HG02884 (cell line): Measurements from ENCODE around the gene TMX1.

ENCODE experiments used
- ATAC-seq: cut with Tn5 transposase; IDR thresholded peaks from one replicate; pipeline ENCODE4 v1.9.1; 2021; ENCODE audit warnings: mild to moderate bottlenecking, moderate library complexity; ENCODE audit not compliant: unreplicated experiment

The TMX1 gene

DNA sequence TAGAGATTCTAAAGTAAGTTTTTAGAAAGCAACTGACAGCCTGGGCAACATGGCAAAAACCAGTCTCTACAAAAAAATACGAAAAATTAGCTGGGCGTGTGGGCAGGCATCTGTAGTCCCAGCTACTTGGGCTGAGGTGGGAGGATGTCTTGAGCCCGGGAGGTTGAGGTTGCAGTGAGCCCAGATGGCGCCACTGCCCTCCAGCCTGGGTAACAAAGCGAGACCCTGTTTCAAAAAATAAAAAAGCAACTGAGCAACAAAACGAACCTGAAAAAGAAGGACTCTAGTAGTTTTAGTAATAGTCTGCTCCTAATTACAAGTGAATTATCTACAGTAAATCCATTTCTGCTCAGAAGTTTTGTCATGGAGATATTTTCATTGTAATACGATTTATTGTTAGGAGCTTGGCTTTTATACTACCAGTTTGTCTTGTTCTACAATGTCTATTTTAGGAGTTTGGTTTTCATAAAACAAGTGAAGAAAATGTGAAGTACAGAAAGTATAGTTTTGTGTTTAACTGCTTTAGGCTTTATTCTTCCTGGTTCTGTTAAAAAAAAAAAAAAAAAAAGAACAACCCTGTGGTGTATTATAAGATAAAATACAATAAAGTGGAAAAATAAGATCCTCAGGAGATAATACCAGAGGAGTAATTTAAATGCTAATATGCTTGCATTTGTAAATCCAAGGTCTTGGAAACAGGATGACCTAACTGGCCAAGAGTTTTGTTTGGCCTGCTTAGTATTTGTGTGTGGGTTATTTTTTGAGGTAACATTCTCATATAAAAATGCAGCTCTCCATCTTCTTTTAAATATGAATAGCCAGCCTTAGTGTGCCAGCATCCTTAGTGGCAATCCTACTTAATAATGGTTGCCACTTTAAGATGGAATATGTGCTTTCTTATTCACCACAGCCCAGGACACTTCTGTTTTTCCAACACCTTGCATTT is 2.8 kb downstream of the TMX1 start:
- no peak for ATAC-seq

DNA sequence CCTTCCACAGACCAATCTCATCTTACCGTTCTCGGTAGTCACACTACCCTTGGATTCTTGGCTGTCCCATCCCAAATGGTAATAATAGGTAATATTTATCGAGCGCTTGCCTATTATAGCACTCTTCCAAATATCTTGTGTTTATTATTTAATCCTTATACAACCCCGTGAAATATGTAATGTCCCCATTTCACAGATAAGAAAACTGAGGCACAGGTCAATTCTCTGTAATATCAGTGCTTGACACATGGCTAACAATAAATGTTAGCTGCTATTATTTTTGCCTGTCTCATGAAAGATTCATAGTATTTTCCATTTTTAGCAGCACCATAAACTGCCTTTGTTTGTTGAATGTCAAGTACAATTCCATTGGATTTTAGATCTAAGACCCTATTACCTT is 4.5 kb downstream of the TMX1 start:
- ATAC-seq = no peak

DNA sequence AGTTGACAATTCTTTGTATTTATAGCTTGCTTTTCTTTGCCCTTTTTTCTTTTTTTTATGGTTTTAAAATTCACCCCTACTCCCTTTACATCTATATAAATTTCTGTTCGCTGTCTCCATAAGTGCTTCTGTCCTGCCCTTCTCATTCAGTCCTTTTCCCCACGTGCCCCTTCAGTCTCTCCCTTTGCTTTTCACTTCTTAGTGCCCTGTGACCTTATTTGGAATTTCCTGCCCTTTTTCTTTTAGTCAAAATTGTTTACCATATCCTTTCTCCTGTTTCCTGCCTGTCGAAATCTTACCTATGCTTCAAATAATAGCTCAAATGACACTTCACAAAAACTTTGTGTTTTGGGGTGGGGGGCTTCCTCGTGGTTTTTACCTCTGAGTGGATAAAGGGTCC is 6.0 kb downstream of the TMX1 start:
- ATAC-seq = no peak

DNA sequence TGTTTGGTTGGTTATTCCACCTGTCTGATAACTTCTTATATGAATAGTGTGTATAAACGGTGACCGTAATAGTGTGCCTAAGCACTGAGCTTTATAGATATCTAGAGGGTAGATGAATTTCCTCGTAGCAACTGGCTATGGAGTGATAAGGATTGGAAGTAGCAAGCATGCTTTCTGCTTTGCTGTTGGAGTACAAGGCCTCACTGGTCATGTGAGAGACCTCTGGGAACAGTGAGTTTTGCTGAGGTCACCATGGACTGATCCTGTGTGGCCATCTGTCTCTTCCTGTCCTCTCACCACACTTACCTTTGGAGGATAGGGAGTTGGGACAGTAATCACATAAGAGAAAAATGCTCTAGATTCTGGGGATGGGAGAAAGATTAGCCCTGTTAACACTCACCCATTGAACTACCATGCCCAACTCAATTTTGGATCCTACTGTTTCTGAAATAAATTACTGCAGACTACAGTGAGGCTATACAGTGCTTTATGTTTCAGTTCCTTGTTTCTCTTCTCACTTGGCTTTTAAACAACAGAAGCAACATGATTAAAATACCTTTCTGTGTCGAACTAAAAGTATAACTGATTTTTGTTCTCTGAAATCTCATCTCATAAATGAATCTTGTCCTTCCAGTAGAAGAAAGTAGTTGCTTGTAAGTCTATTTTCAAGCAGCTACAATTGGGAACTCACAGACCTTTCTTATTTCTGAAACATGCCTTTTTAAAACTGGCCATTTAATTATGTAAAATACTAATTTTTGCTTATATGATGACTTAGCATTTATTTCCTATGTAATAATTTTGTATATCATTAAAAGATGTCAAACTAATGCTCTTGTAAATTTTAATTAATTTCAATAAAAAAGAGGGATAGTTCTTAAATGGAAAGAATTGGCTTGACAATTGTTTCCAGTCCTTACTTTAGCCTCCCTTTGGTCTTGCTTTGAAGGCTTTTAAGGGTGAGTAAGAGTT is 8.3 kb downstream of the TMX1 start:
- ATAC-seq = peak; percentile 91

DNA sequence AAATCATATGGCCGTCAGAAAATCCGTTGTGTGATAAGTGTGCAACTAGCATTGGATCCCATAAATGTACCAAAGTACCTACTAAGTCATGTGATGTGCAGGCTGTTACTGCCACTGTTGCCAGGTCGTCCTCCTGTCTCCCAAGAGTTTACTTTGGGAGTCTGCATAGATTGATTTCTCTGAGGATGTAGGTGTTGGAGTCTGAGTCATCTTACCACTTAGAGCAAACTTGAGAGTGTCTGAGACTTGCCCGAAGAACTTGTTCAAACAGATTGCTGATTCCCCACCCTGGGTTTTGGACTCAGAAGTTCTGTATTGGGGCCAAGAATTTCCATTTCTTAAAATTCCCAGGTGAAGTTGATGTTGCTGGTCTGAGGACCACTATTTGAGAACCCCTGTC is 11.4 kb downstream of the TMX1 start:
- no peak for ATAC-seq

DNA sequence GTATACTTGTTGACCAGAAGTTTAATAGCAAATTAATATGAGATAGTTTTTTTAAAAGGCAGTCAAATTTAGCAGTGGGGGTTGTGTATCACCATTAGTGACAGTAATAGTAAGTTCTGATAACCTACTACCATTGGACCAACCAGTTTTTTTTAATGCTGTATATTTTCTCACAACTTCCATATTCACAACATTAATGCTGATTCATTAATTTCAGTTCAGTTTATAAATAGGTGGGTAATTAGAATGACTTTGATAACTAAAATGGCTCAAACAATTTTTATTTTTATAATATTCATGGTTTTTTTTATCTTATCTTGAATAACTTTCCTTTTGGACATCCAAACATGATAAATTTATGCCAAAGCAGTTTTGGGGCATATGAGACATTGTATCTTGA is 13.8 kb downstream of the TMX1 start:
- ATAC-seq = no peak

DNA sequence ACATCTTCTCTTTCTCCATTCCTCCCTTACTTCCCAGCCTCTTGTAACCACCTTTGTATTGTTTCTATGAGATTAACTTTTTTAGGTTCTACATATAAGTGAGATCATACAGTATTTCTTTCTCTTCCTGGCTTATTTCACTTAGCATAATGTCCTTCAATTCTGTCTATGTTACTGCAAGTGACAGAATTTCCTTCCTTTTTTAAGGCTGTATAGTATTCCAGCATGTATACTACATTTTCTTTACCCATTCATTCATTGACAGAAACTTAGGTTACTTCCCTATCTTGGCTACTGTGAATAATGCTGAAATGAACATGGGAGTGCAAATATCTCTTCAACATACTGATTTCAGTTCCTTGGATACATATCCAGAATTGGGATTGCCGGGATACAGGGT is 18.2 kb downstream of the TMX1 start:
- no peak for ATAC-seq

DNA sequence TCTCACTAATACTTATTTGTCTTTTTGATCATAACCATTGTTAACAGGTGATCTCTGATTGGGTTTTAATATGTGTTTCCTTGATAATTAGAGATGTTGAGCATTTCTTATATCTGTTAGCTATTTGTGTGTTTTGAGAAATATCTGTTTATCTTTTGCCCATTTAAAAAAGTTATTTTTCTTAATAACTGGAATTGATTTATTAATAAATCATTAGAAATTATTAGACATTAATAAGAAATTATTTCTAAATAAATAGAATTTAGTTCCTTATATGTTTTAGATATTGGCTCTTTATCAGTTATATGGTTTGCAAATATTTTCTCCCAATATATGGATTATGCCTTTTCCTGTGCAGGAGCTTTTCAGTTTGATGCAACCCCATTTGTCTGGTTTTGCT is 18.7 kb downstream of the TMX1 start:
- no peak for ATAC-seq

DNA sequence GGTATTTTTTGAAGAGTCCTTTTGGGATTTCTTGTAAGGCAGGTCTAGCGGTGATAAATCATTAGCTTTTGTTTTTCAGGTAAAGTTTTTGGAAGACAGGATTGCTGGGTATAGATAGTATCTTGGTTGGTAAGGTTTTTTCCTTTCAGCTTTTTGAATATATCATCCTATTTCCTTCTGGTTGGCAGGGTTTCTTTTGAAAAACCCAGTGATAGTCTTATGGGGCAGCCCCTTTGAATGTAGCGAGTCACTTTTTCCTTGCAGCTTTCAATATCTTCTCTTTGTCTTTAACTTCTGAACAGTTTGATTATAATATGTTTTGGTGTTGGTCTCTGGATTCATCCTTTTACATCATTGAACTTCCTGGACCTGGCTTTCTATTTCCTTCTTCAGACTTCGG is 20.2 kb downstream of the TMX1 start:
- no peak for ATAC-seq

DNA sequence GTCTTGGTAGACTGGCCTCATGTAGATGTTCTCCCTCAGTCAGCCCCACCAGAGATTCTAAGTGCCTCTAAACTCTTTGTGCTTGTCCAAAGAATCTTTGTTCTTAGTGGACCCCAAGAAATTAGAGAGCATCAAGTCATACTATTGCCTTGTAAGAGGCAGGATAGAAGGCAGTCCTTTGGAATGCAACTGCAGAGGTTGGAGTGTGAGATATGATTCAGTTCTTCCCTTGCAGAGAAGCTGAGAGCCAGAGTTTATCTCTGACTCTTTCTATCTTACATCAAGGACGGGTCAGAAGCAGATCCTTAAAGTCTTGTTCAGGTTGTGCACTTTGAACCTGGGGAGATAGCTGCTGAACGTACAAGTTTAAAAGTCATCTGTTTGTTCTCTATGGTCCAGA is 21.1 kb downstream of the TMX1 start:
- no peak for ATAC-seq

DNA sequence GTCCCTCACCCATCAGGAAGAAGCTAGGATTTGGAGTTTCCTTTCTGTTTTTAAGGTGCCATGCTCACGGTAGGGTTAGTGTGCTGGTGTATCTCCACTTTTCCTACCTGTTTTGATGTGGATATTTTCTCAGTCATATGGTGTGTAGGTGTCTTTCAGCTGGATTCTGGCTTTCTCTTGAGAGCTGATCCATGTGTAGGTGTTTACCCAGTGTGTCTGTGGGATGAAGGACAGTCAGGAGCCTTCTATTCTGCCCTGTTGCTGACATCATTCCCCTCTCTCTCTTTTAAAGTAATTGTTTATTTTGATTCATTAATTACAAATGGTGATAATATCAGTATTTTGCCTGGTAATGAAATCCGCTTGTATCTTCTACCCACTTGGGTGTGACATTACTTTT is 22.8 kb downstream of the TMX1 start:
- no peak for ATAC-seq

DNA sequence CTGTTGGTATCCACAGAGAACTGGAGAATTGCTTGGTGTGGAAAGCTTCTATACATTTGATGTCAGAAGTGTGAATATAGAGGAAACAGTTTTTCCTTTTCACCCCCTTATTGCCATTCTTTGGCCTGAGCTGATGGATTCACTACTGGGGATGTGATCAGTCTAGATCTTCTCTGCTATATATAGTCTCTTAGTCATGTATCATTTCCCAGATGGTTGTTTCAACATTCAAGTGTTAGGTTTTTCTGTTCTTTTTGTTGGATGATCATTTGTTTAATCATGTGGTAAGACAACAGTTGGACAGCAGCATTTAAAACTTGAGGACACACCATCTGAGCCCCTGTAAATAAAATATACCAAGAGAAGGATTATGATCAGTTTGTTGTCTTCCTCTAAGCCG is 29.6 kb downstream of the TMX1 start:
- ATAC-seq = no peak

DNA sequence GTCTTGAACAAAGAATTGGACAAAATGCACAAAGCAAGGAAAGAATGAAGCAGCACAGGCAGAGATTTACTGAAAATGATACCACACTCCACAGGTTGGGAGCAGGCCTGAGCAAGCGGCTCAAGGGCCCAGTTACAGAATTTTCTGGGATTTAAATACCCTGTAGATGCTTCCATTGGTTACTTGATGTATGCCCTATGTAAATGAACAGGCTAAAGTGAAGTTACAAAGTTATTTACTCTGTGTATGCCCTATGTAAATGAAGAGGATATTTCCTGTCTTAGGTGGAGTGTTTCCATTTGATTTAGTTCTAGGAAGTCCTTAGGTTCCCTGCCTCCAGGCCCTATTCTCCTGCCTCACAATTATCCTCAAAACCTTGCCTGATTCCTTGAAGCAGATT is 36.6 kb downstream of the TMX1 start:
- no peak for ATAC-seq

DNA sequence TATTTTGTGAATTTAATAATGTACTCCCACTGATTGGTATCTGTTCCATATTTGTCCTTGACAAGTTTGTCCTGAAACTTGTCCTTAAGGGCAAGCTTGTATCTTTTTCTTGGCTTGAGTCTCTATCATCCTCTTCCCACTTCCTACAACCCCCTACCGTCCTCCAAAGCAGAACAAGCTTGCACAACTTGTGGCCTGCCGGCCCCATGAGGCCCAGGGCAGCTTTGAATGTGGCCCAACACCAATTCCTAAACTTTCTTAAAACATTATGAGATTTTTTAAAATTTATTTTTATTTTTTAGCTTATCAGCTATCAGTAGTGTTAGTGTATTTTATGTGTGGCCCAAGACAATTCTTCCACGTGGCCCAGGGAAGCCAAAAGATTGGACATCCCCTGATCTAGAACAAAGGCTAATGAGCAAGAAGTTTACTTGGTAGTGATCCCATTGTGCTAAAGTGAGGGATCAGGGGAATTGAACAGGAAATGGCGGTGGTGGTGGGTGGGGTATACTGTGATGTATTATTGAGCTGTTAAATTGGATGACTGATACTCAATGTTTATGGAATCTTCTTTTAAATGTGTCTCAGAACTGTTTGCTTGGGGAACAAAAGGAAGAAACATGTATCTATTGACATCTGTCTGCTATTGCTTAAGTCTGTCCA is 37.8 kb downstream of the TMX1 start:
- ATAC-seq = no peak

DNA sequence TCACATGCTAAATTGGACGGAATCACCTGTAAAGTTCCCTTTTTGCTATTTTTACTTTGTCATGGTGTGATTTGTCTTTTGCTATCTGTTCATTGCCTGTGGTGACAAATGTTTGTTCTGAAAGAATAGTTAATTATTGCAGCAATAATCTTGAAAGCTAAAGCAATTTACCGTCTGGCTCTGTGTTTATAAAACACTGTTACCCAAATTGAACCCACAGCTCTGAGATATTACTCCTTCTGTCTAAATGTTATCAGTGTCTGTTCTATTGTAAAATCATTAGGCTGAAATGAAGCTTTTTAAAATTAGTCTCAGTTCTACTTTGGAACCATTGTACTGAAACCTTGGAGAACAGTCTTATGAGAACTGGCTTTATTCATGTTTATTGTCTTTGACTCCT is 42.5 kb downstream of the TMX1 start:
- no peak for ATAC-seq

DNA sequence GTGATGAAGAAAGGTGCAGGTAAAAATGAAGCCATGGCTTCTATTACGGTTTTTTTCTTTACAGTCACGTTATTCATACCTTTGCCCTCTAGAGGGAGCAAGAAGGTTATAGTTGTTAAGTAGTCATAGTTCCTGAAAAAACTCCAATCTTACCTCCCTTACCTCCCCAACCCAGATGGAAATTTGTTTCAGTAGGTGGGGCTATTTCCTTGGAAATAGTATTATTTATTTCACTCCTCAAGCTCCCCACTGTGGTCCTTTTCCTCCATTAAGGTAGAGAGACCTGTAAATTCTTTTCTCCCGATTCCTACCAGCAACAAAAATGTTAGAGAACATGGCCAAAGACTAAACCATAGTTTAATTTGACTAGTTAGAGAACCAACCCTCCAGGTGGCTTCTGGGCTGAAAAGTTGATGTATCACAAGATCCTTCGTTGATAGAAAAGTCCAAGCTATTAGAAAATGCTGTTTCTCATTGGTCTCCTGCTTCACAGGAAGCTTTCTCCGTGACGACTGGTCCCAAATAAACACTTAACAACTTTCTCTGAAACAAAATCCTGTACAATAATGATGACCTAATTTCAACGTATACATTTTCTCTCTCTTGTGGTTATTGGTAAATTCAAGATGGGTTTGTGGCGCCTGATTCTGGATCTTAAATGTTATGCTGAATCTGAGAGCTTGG is 43.5 kb downstream of the TMX1 start:
- no peak for ATAC-seq

DNA sequence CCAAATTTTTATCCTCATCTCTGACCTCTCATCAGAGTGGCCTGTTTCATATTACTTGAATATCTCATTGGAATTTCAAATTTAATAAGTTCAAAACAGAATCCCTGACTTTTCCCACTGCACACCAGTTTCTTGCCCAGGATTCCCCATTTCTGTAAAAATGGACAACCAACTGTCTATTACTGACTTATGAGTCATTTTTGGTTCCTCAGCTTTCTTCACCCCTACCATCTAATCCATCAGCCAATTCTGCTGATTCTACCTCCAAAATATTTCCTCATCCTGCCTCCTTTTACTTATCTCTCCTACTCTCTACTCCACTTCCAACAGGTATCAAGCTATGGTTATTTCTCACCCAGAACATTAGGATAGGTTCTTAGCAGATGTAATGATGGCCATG is 44.2 kb downstream of the TMX1 start:
- no peak for ATAC-seq

DNA sequence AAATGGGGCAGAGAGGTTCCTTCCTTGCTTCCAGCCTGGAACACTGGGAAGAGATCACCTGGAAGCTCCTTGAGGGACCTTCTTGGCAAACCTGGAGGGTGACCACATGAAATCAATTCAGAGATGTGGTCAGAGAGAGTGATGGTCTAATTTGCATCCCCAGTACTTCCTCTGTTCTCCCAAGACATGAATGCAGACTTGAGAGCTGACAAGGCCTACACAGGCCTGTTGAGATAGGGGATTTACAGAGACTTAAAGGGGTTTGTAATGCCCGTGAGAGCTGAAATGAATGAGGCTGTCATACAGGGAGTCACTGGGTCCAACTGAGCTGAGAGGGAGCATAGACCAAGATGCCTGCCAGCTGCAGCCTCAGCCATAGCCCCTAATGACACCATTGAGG is 45.1 kb downstream of the TMX1 start:
- ATAC-seq = peak; percentile 83

DNA sequence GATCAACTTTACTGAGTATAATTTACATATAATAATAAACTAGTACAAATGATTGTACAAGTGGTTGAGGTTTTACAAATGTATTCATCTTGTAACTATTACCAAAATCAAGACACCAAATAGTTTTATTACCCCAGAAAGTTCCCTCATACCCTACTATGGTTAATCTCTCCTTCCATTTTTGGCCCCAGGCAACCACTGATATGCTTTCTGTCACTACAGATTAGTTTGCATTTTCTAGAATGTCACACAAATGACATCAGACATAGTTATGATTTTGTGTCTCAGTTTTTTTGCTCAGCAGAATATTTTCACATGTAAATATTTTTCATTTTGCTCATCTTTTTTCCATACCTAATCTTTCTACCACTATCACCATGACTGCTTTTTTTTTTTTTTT is 49.1 kb downstream of the TMX1 start:
- ATAC-seq = no peak

DNA sequence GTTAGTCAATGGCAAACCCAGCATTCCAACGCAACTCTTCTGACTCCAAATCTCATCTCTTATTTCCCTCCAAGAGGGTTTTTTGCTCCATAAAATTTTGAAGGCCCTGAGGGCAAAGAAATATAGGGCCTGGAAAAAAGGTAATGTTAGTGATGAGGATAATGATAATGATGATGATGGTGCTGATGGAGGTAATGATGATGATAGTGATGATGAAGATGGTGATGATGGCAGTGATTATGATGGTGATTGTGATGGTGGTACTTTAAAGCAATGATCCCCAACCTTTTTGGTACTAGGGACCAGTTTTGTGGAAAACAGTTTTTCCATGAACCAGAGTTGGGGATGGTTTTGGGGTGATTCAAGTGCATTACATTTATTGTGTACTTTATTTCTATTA is 50.1 kb downstream of the TMX1 start:
- no peak for ATAC-seq

DNA sequence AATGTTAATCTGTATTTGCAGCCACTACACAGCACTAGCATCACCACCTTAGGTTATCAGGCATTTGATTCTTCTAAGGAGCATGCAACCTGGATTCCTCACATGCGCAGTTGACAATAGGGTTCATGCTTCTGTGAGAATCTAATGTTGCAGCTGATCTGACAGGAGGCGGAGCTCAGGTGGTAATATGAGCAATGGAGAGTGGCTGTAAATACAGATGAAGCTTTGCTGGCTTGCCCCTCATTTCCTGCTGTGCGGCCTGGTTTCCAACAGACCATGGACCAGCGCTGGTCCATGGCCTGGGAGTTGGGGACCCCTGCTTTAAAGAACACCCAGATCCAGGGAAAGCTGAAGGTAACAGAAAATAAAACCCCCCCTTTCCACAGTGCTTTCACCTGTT is 51.0 kb downstream of the TMX1 start:
- no peak for ATAC-seq
